ENCODE measurements around the gene KLF12. TPM values are rescaled to one million over a fixed set of nuclear protein-coding genes. Genes with fewer than 3 reads are reported as not detected.

The KLF12 gene
- total and polyA plus RNA-seq, 9 of the 15 experiments (the other 6 are each of a cell fraction or from before 2014, with no cell fraction given) = under 0.01 to 0.07 (median 0.05) TPM; not detected in 3

GRCh38 chr13:74097116-74097515 is 37.1 kb downstream of the KLF12 start:
- CTCF ChIA-PET (ENCODE audit: low intra/inter-chr PET ratio) = no interaction called here
- Histone ChIP-seq H3K36me3 (ENCODE audit: control insufficient read depth, insufficient read depth, low read length) (no peaks in the 10 kb centered on the region), H3K79me2 (ENCODE audit: control insufficient read depth, insufficient read depth, low read length) (no peaks in the 10 kb centered on the region), H3K27ac (ENCODE audit: extremely low read depth, low read depth, low read length) (no peak overlapping the region), H2AFZ (ENCODE audit: low read depth, low read length) (no peak overlapping the region), H3K4me1 (replicated peaks in 1 of 2; ENCODE audit: control insufficient read depth in 2 of 2, insufficient read depth in 2 of 2, low read length in 2 of 2) (no peaks in the 10 kb centered on the region), H3K4me3 (no peak overlapping the region), H3K9ac (ENCODE audit: insufficient read depth in 1 of 2, low read depth in 2 of 2, low read length in 2 of 2) (no peak overlapping the region), H3K9me1 (ENCODE audit: control insufficient read depth, insufficient read depth, low read length) (no peaks in the 10 kb centered on the region), H3K4me2 (ENCODE audit: insufficient read depth, low read length) (no peak overlapping the region), H3K27me3 (ENCODE audit: control insufficient read depth in 2 of 2, insufficient read depth in 2 of 2, low read length in 2 of 2) (no peaks in the 10 kb centered on the region), H3K9me3 (replicated peaks; ENCODE audit: control insufficient read depth, insufficient read depth, low read depth, low read length) (no peaks in the 10 kb centered on the region), H4K20me1 (replicated peaks; ENCODE audit: control insufficient read depth, insufficient read depth, low read length) (no peaks in the 10 kb centered on the region)
- in situ Hi-C loops (cut with MboI) (no loop called here), intact Hi-C loops (cut with micrococcal nuclease) (no loop called here)
- no TSS peak for BruUV-seq (replicated peaks)
- ATAC-seq (no peak), FAIRE-seq (no peak), DNase-seq (ENCODE audit: extremely low read depth in 1 of 4, low spot score in 3 of 4) (no peak)
- POLR2A ChIA-PET = no interaction called here
- no peak for TF ChIP-seq GATAD2B (IDR thresholded peaks at IDR 0.05; ENCODE audit: borderline replicate concordance)
- no peak for TF ChIP-seq E2F4 (CRISPR knock-in tag; IDR thresholded peaks at IDR 0.05; ENCODE audit: low read depth)
- no peak for TF ChIP-seq BRCA1 (IDR thresholded peaks at IDR 0.05)
- TF ChIP-seq BRCA1 (CRISPR knock-in tag; IDR thresholded peaks at IDR 0.05) = no peak
- no peak for TF ChIP-seq GTF2F1 (IDR thresholded peaks at IDR 0.05; ENCODE audit: low read depth, low read length)
- TF ChIP-seq DLX4 (CRISPR knock-in tag; IDR thresholded peaks at IDR 0.05) = no peak
- no peak for TF ChIP-seq KLF16 (IDR thresholded peaks at IDR 0.05)
- TF ChIP-seq MXI1 (IDR thresholded peaks at IDR 0.05; ENCODE audit: low read depth, low read length) = no peak
- no peak for TF ChIP-seq STAG1 (CRISPR knock-in tag; IDR thresholded peaks at IDR 0.05; ENCODE audit: borderline replicate concordance)
- TF ChIP-seq L3MBTL2 (IDR thresholded peaks at IDR 0.05) = no peak
- no peak for TF ChIP-seq HDAC1 (IDR thresholded peaks at IDR 0.05)
- TF ChIP-seq RAD51 (IDR thresholded peaks at IDR 0.05; ENCODE audit: borderline replicate concordance, low read depth) = no peak
- no peak for TF ChIP-seq YY1 (IDR thresholded peaks at IDR 0.05; ENCODE audit: borderline replicate concordance in 1 of 3, control insufficient read depth in 1 of 3, extremely low read depth in 1 of 3, insufficient read depth in 3 of 3, insufficient read length in 1 of 3, insufficient replicate concordance in 2 of 3, low read depth in 1 of 3, low read length in 2 of 3)
- 0% methylated on average over 1 of the region's 1 CpG for WGBS (ENCODE audit: insufficient coverage, low coverage, missing lambda C conversion rate)
